KBM-7 (cell line): ENCODE data around the gene MYH9.

Experiments used
- DNase-seq: peaks from one replicate; pipeline ENCODE4 v3.0.0-alpha.2; 2015
- in situ Hi-C: fragments of 300-500 bp; cut with MboI; formaldehyde crosslinking; loops from 2 replicates; pipeline ENCODE4 v1.14.3; 2020; ENCODE audit warnings: low sequenced_read_pairs, low pct_unique_long_range_greater_than_20kb, mixed read lengths

MYH9 gene

GRCh38 chr22:36325154-36326031 is 62.4 kb downstream of the MYH9 start:
- no peak for DNase-seq
- in situ Hi-C loops, result no loop called here

GRCh38 chr22:36324414-36324813 is 63.4 kb downstream of the MYH9 start:
- in situ Hi-C loops, result no loop called here
- no peak for DNase-seq

GRCh38 chr22:36323855-36324331 is 63.9 kb downstream of the MYH9 start:
- in situ Hi-C loops, result no loop called here
- no peak for DNase-seq

- DNase-seq, result no peak
- in situ Hi-C loops, result no loop called here
These were observed 64.4 kb downstream of the MYH9 start for GRCh38 chr22:36323182-36323854.

GRCh38 chr22:36322602-36322915 is 65.2 kb downstream of the MYH9 start:
- in situ Hi-C loops, result no loop called here
- DNase-seq, result no peak

- in situ Hi-C loops, result no loop called here
- DNase-seq, result no peak
These were observed 65.8 kb downstream of the MYH9 start for GRCh38 chr22:36321797-36322601.

- in situ Hi-C loops, result no loop called here
- DNase-seq, result no peak
These were observed 67.2 kb downstream of the MYH9 start for GRCh38 chr22:36320553-36320952.

- DNase-seq, result no peak
- in situ Hi-C loops, result no loop called here
These were observed 67.9 kb downstream of the MYH9 start for GRCh38 chr22:36319595-36320497.

GRCh38 chr22:36318442-36318841 is 69.3 kb downstream of the MYH9 start:
- in situ Hi-C loops, result no loop called here

GRCh38 chr22:36317658-36318271 is 70.0 kb downstream of the MYH9 start:
- DNase-seq, result no peak
- in situ Hi-C loops, result no loop called here

More at GRCh38 chr22:36318442-36318841, 69.3 kb downstream of the MYH9 start:
- no peak for DNase-seq

GRCh38 chr22:36316419-36316818 is 71.3 kb downstream of the MYH9 start:
- DNase-seq, result no peak
- in situ Hi-C loops, result no loop called here

- no peak for DNase-seq
- in situ Hi-C loops, result no loop called here
These were observed 72.4 kb downstream of the MYH9 start for GRCh38 chr22:36315325-36315724.

GRCh38 chr22:36311386-36312085 is 76.2 kb downstream of the MYH9 start:
- no peak for DNase-seq
- in situ Hi-C loops, result no loop called here

- no peak for DNase-seq
- in situ Hi-C loops, result loop anchor here (10.0 kb wide), 1 partner anchor 156 kb away; no protein-coding TSS in a partner anchor
These were observed 78.9 kb downstream of the MYH9 start for GRCh38 chr22:36308880-36309279.

- no peak for DNase-seq
- in situ Hi-C loops, result loop anchor here (10.0 kb wide), 1 partner anchor 159 kb away; no protein-coding TSS in a partner anchor
These were observed 81.5 kb downstream of the MYH9 start for GRCh38 chr22:36306227-36306626.

GRCh38 chr22:36305813-36306212 is 82.0 kb downstream of the MYH9 start:
- no peak for DNase-seq
- in situ Hi-C loops, result loop anchor here (10.0 kb wide), 1 partner anchor 159 kb away; no protein-coding TSS in a partner anchor

GRCh38 chr22:36304429-36304828 is 83.3 kb downstream of the MYH9 start:
- in situ Hi-C loops, result loop anchor here (10.0 kb wide), 1 partner anchor 160 kb away; no protein-coding TSS in a partner anchor
- DNase-seq, result no peak
